Measurements from ENCODE around the gene DNAH6.
"Not testable (repeated sequence)": the region's sequence is repeated elsewhere in the genome, so short reads cannot be mapped to it uniquely, and the experiment has no call there.

The DNAH6 gene

GRCh38 chr2:84755096-84755495 is 238.8 kb downstream of the DNAH6 start:
- no peak for DNase-seq (ENCODE audit: low spot score in 2 of 2)
- Mint-ChIP-seq H3K4me3 (no peak overlapping the region), H3K36me3 (ENCODE audit: insufficient read depth) (no peaks in the 10 kb centered on the region)

DNA sequence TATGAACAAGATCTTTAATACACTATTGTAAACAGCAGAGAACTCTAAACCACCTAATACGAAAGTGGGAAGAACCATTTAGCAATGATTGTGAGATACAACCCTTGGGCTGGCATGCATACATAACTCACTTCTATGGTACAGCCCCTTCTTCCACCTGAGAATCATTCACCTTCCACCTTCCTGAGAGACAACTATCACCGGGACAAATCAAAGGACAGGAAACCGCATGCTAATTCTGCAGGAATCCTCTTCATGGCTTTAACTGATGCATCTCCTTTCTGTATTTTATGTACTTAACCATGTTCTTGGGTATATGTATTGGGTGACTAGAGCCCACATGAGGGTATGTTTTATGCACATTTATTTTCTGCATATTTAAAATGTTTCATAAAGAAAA is 241.3 kb downstream of the DNAH6 start:
- no peaks in the 10 kb centered on the region for H3K36me3 Mint-ChIP-seq (ENCODE audit: insufficient read depth)
- H3K27me3 Mint-ChIP-seq: no peaks in the 10 kb centered on the region
- ATAC-seq (replicated peaks; ENCODE audit: extremely low read depth, poor library complexity, severe bottlenecking) (no peak), DNase-seq (ENCODE audit: low spot score in 2 of 2) (no peak)
- no peaks in the 10 kb centered on the region for H3K9me3 Mint-ChIP-seq
- H3K4me3 Mint-ChIP-seq: no peak overlapping the region
- H3K4me1 Mint-ChIP-seq: peaks cover 6% of the 10 kb centered on the region
- H3K27ac Mint-ChIP-seq (ENCODE audit: low read depth): no peak overlapping the region

More at GRCh38 chr2:84755096-84755495, 238.8 kb downstream of the DNAH6 start:
- no peaks in the 10 kb centered on the region for H3K9me3 Mint-ChIP-seq
- H3K27ac Mint-ChIP-seq (ENCODE audit: low read depth): no peak overlapping the region
- H3K4me1 Mint-ChIP-seq: peaks cover 2% of the 10 kb centered on the region
- ATAC-seq (replicated peaks; ENCODE audit: extremely low read depth, poor library complexity, severe bottlenecking): no peak
- H3K27me3 Mint-ChIP-seq: no peaks in the 10 kb centered on the region

DNA sequence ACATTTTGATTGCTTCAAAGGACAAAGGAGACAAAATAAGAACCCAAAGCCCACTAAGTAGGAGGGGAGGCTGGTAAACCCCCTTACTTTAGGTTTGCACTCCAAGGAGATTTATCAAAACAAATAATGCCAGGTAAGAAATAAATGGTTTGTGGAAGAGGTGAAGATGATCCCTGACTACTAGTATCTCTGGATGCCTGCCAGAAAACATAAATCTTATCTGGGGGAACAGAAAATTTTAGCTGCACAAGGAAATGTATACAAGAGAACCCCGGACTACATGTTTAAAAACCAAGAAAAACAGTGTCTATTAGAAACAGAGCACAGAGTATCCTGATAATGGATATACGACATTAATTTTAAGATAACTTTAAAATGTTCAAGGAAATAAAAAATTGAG is 250.5 kb downstream of the DNAH6 start:
- Mint-ChIP-seq H3K36me3 (ENCODE audit: insufficient read depth) (no peaks in the 10 kb centered on the region), H3K27ac (ENCODE audit: low read depth) (no peak overlapping the region), H3K27me3 (no peaks in the 10 kb centered on the region), H3K4me1 (no peaks in the 10 kb centered on the region), H3K9me3 (peaks cover 9% of the 10 kb centered on the region), H3K4me3 (no peak overlapping the region)
- DNase-seq (ENCODE audit: low spot score in 2 of 2): no peak
- ATAC-seq (replicated peaks; ENCODE audit: extremely low read depth, poor library complexity, severe bottlenecking): no peak

DNA sequence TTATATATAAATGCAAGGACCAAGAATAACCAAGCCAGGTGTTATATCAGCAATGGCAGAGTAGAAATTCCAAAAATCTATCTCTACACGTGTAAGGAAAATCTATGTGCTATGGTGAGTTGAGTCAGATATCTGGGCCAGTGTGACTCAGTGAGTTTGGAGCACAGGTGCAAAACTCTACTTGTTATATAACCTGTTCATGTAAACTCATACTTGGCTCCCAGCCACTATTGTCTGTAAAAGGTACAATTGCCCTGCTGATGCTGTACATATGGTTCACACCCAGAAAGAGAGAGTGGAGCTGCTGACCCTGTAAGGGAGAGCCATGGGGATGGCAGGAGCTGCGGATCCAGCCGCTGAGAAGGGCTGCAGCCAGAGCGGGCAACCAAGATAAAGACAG is 252.5 kb downstream of the DNAH6 start:
- no peak for ATAC-seq (replicated peaks; ENCODE audit: extremely low read depth, poor library complexity, severe bottlenecking)
- H3K27ac Mint-ChIP-seq (ENCODE audit: low read depth): no peak overlapping the region

GRCh38 chr2:84770280-84770679 is 254.0 kb downstream of the DNAH6 start:
- Mint-ChIP-seq H3K36me3 (ENCODE audit: insufficient read depth) (no peaks in the 10 kb centered on the region), H3K9me3 (peaks cover 25% of the 10 kb centered on the region), H3K4me3 (no peak overlapping the region), H3K27ac (ENCODE audit: low read depth) (no peak overlapping the region), H3K4me1 (no peaks in the 10 kb centered on the region), H3K27me3 (no peaks in the 10 kb centered on the region)
- ATAC-seq (replicated peaks; ENCODE audit: extremely low read depth, poor library complexity, severe bottlenecking) (no peak), DNase-seq (ENCODE audit: low spot score in 2 of 2) (no peak)

More for the DNA sequence above, 252.5 kb downstream of the DNAH6 start:
- no peak for DNase-seq (ENCODE audit: low spot score in 2 of 2)
- no peaks in the 10 kb centered on the region for H3K4me1 Mint-ChIP-seq
- H3K9me3 Mint-ChIP-seq: peaks cover 14% of the 10 kb centered on the region
- no peaks in the 10 kb centered on the region for H3K36me3 Mint-ChIP-seq (ENCODE audit: insufficient read depth)
- no peak overlapping the region for H3K4me3 Mint-ChIP-seq
- H3K27me3 Mint-ChIP-seq: no peaks in the 10 kb centered on the region

DNA sequence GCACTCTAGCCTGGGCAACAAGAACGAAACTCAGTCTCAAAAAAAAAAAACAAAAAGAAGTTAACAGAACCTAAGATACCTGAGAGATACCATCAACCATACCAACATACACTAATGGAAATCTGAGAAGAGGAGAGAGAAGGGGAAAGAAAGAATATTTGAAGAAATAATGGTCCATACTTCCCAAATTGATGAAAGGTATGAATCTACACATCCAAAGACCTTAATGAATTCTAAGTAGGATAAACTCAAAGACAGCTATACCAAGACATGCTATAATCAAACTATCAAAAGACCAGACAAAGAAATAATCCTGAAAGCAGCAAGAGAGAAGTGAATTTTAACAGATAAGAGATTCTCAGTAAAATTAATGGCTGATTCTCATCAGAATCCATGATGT is 255.0 kb downstream of the DNAH6 start:
- Mint-ChIP-seq H3K27ac (ENCODE audit: low read depth) (no peak overlapping the region), H3K27me3 (no peaks in the 10 kb centered on the region), H3K4me3 (no peak overlapping the region), H3K9me3 (peaks cover 25% of the 10 kb centered on the region), H3K36me3 (ENCODE audit: insufficient read depth) (no peaks in the 10 kb centered on the region), H3K4me1 (no peaks in the 10 kb centered on the region)
- DNase-seq (ENCODE audit: low spot score in 2 of 2) (no peak), ATAC-seq (replicated peaks; ENCODE audit: extremely low read depth, poor library complexity, severe bottlenecking) (no peak)

- DNase-seq (ENCODE audit: low spot score in 2 of 2); H3K4me3 Mint-ChIP-seq; ATAC-seq (replicated peaks; ENCODE audit: extremely low read depth, poor library complexity, severe bottlenecking); H3K27me3 Mint-ChIP-seq; H3K36me3 Mint-ChIP-seq (ENCODE audit: insufficient read depth); H3K27ac Mint-ChIP-seq (ENCODE audit: low read depth): not testable (repeated sequence)
- Mint-ChIP-seq H3K4me1 (peaks cover 13% of the 10 kb centered on the region), H3K9me3 (peaks cover 25% of the 10 kb centered on the region)
These were observed 257.3 kb downstream of the DNAH6 start for GRCh38 chr2:84773562-84773961.

GRCh38 chr2:84776011-84776410 is 259.7 kb downstream of the DNAH6 start:
- H3K4me1 Mint-ChIP-seq: peaks cover 37% of the 10 kb centered on the region

DNA sequence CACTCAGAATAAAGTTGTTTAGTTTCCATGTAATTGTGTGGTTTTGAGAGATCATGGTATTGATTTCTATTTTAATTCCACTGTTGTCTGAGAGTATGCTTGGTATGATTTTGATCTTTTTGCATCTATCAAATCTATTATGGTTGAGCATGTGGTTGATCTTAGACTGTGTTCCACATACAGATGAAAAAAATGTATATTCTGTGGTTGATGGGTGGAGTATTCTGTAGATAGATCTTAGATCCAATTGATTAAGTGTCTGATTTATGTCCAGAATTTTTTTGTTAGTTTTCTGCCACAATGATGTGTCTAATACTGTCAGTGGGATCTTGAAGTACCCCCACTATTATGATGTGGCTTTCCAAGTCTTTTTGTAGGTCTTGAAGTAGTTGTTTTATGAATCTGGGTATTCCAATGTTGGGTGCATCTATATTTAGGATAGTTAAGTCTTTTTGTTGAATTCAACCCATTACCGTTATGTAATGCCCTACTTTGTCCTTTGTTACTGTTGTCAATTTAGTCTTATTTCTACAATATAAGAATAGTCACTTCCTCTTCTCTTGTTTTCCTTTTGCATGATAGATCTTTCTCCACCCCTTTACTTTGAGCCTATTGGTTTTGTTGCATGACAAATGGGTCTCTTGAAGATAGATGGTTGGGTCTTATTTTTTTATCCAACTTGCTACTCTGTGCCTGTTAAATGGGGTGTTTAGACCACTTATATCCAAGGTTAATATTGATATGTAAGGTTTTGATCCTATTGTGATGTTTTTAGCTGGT is 262.8 kb downstream of the DNAH6 start:
- ATAC-seq (replicated peaks; ENCODE audit: extremely low read depth, poor library complexity, severe bottlenecking) (no peak), DNase-seq (ENCODE audit: low spot score in 2 of 2) (no peak)
- Mint-ChIP-seq H3K4me3 (peak overlapping the region; percentile 35), H3K9me3 (peaks cover 16% of the 10 kb centered on the region), H3K27ac (ENCODE audit: low read depth) (peak overlapping the region; percentile 79), H3K27me3 (no peaks in the 10 kb centered on the region), H3K4me1 (peaks cover 65% of the 10 kb centered on the region), H3K36me3 (ENCODE audit: insufficient read depth) (peaks cover 5% of the 10 kb centered on the region)

More at GRCh38 chr2:84776011-84776410, 259.7 kb downstream of the DNAH6 start:
- Mint-ChIP-seq H3K27ac (ENCODE audit: low read depth) (no peak overlapping the region), H3K9me3 (peaks cover 24% of the 10 kb centered on the region), H3K27me3 (no peaks in the 10 kb centered on the region), H3K36me3 (ENCODE audit: insufficient read depth) (no peaks in the 10 kb centered on the region), H3K4me3 (no peak overlapping the region)
- no peak for ATAC-seq (replicated peaks; ENCODE audit: extremely low read depth, poor library complexity, severe bottlenecking)
- DNase-seq (ENCODE audit: low spot score in 2 of 2): no peak

DNA sequence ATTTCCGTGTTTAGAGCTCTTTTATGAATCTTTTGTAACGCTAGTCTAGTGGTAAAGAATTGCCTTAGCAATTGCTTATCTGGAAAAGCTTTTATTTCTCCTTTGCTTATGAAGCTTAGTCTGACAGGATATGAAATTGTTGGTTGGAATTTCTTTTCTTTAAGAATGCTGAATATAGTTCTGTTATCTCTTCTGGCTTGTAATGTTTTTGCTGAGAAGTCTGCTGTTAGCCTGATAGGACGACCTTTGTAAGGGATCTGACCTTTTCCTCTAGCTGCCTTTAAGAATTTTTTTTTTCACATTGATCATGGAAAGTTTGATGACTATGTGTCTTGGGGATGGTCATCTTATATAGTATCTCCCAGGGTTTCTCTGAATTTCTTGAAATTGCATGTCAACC is 263.5 kb downstream of the DNAH6 start:
- ATAC-seq (replicated peaks; ENCODE audit: extremely low read depth, poor library complexity, severe bottlenecking) (no peak), DNase-seq (ENCODE audit: low spot score in 2 of 2) (no peak)
- H3K27me3 Mint-ChIP-seq: no peaks in the 10 kb centered on the region
- no peak overlapping the region for H3K4me3 Mint-ChIP-seq
- H3K4me1 Mint-ChIP-seq: peaks cover 72% of the 10 kb centered on the region
- H3K36me3 Mint-ChIP-seq (ENCODE audit: insufficient read depth): peaks cover 5% of the 10 kb centered on the region
- H3K27ac Mint-ChIP-seq (ENCODE audit: low read depth): peak overlapping the region; percentile 79
- peaks cover 9% of the 10 kb centered on the region for H3K9me3 Mint-ChIP-seq

DNA sequence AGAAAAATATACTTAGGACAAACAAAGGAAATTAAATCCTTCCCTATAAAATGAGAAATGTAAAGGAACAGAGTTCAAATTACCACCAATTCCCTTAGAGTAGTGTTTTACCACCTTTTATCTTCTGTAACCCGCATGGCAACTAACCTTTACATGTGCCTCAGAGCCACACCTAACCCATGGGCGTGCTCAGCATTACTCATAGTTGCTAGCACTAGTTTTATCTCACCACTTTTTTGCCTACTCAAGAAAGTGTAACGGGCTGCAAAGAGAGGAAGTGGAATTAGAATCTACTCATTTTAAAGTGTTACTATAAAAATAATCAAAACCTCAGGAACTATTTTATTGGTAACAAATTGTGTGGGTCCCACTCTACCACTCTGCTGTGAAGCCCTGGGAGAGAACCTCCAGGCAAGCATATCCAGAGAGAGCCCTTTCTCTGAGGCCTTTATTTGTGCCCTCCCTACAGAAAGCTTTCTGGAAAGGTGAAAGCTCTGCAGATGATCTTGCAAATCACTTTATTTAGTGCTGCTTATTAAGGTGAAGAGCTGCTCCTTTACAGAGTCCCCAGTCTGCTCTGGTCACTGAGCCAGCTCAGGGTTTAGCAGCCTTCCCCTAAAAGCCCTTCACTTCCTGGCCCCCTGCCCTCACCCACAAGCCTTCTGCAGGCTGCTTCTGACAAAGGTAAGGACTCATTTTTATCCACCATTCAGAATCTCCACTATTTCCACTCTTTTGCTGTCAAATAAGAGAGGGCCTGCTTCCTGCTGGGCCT is 265.8 kb downstream of the DNAH6 start:
- DNase-seq (ENCODE audit: low spot score in 2 of 2) (peak in 1 of 2 donors; percentile 33), ATAC-seq (replicated peaks; ENCODE audit: extremely low read depth, poor library complexity, severe bottlenecking) (peak; percentile 85)
- Mint-ChIP-seq H3K27me3 (no peaks in the 10 kb centered on the region), H3K4me3 (peak overlapping the region; percentile 47), H3K9me3 (peaks cover 6% of the 10 kb centered on the region), H3K27ac (ENCODE audit: low read depth) (peak overlapping the region; percentile 79), H3K36me3 (ENCODE audit: insufficient read depth) (peaks cover 5% of the 10 kb centered on the region), H3K4me1 (peaks cover 88% of the 10 kb centered on the region)

DNA sequence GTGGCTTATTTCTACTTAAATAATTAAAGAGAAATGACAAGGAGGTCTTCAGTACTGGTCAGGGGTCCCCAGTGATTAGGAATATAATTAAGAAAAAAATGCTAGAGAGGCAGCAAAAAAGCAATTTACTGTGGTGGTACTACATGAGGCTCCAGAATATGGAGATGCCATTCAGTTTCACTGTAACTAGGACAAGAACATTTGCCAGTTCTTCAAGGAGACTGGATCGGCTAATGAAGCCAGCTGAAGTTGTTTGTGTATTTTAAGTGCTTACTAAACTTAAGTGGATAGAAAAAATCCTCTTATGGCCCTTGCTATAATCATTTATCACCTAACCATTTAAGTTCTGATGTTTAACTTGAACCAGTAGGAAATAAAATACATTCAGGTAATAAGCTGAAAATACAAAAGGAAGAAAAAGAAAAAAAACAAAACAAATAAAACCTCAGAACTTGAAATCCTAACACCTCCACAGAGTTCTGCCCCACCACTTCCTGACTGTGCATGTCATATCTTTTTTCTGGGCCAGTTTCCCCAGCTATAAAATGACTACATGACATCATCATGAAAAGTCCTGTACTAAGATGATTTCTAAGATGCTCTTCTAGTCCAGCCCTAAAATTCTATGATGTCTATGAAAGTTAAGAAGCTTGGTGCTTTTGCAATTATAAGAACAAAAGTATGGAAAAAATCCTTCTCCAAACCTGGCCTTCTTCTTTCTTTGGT is 266.6 kb downstream of the DNAH6 start:
- peak overlapping the region; percentile 47 for H3K4me3 Mint-ChIP-seq
- peaks cover 5% of the 10 kb centered on the region for H3K36me3 Mint-ChIP-seq (ENCODE audit: insufficient read depth)
- ATAC-seq (replicated peaks; ENCODE audit: extremely low read depth, poor library complexity, severe bottlenecking) (peak; percentile 89), DNase-seq (ENCODE audit: low spot score in 2 of 2) (peak in 1 of 2 donors; percentile 50)
- peaks cover 6% of the 10 kb centered on the region for H3K9me3 Mint-ChIP-seq
- no peaks in the 10 kb centered on the region for H3K27me3 Mint-ChIP-seq
- H3K27ac Mint-ChIP-seq (ENCODE audit: low read depth): peak overlapping the region; percentile 79
- H3K4me1 Mint-ChIP-seq: peaks cover 82% of the 10 kb centered on the region

Data from central memory CD8-positive, alpha-beta T cell (primary cell).